A673 (cell line): ENCODE results near the gene LRRC27. TPM values are rescaled to one million over a fixed set of nuclear protein-coding genes. Genes with fewer than 3 reads are reported as not detected.

ENCODE experiments used
- BruUV-seq: library from RNA; stranded (reverse); fragments of 400-500 nt; replicated peaks from 2 replicates; lab custom pipeline; 2021; lab: Mats Ljungman, UMichigan
- CTCF ChIA-PET: fragments of 300-600 bp; sonication (Branson Sonifier 250); formaldehyde crosslinking; loops from one replicate; lab custom pipeline; 2022; ENCODE audit warnings: antibody characterized with exemption; lab: Charles Lee
- POLR2A ChIA-PET: fragments of 300-600 bp; sonication (Branson Sonifier 250); formaldehyde crosslinking; loops from one replicate; lab custom pipeline; 2022; ENCODE audit warnings: antibody characterized with exemption; ENCODE audit not compliant: low non-redundant PET; lab: Charles Lee
- DNase-seq: peaks from one replicate; pipeline ENCODE4 v3.0.0-alpha.2; 2015; ENCODE audit warnings: low spot score
- H3K27ac ChIP-seq: fragments of 200-600 bp; sonication (generic); 2 replicates; pipeline ENCODE4 v1.5.1; 2016; ENCODE audit warnings: mixed run types, low read depth, mild to moderate bottlenecking, mixed read lengths, antibody characterized with exemption, low read length; ENCODE audit not compliant: poor library complexity, severe bottlenecking
- H3K27me3 ChIP-seq: fragments of 200-600 bp; sonication (generic); replicated peaks from 2 replicates; pipeline ENCODE4 v1.6.1; 2017; ENCODE audit warnings: mixed run types, low read depth, mild to moderate bottlenecking, mixed read lengths, antibody characterized with exemption, low read length; ENCODE audit not compliant: insufficient read depth, poor library complexity
- H3K36me3 ChIP-seq: fragments of 200-600 bp; sonication (generic); 2 replicates; pipeline ENCODE4 v1.6.1; 2016; ENCODE audit warnings: mixed run types, mild to moderate bottlenecking, mixed read lengths, antibody characterized with exemption, low read length; ENCODE audit not compliant: insufficient read depth, poor library complexity, severe bottlenecking
- H3K4me1 ChIP-seq: fragments of 200-600 bp; sonication (generic); 2 replicates; pipeline ENCODE4 v1.6.1; 2017; ENCODE audit warnings: mixed run types, mild to moderate bottlenecking, mixed read lengths, antibody characterized with exemption, low read length; ENCODE audit not compliant: insufficient read depth, poor library complexity, severe bottlenecking
- H3K4me3 ChIP-seq: fragments of 200-600 bp; sonication (generic); 2 replicates; pipeline ENCODE4 v1.5.1; 2016; ENCODE audit warnings: low read depth, mixed run types, mild to moderate bottlenecking, mixed read lengths, low read length; ENCODE audit not compliant: poor library complexity, severe bottlenecking
- H3K9me3 ChIP-seq: fragments of 200-600 bp; sonication (generic); 2 replicates; pipeline ENCODE4 v1.6.1; 2016; ENCODE audit warnings: mixed run types, low read depth, mild to moderate bottlenecking, mixed read lengths, antibody characterized with exemption, low read length; ENCODE audit not compliant: poor library complexity, severe bottlenecking
- CTCF ChIP-seq: fragments of 300-800, 200-600 bp; sonication (generic); conservative IDR thresholded peaks from 2 replicates; pipeline ENCODE4 v1.5.1; 2017; ENCODE audit warnings: low read depth, mild to moderate bottlenecking, antibody characterized with exemption, low read length, moderate library complexity, mixed read lengths
- EZH2 ChIP-seq: fragments of 200-600 bp; sonication (generic); IDR thresholded peaks from 2 replicates; pipeline ENCODE4 v1.6.1; 2017; ENCODE audit warnings: borderline replicate concordance, low read depth, mild to moderate bottlenecking, mixed read lengths, antibody characterized with exemption, low read length; ENCODE audit not compliant: poor library complexity, severe bottlenecking
- intact Hi-C: fragments of 100-400 bp; cut with micrococcal nuclease; formaldehyde crosslinking; loops from one replicate; pipeline ENCODE4 v1.10.0; 2022; ENCODE audit not compliant: unreplicated experiment
- total RNA-seq: library from RNA; stranded (reverse); gene quantifications from 2 replicates; pipeline ENCODE4 v1.2.3, GENCODE V29; 2021

The LRRC27 gene
- total RNA-seq, 1 experiment from 2014 or later, result 11.5 TPM

- Histone ChIP-seq H3K4me3 (no peak overlapping the region), H3K36me3 (no peaks in the 10 kb centered on the region), H3K27ac (no peak overlapping the region), H3K4me1 (no peaks in the 10 kb centered on the region), H3K9me3 (no peaks in the 10 kb centered on the region), H3K27me3 (no peaks in the 10 kb centered on the region)
- no peak for TF ChIP-seq CTCF
- TF ChIP-seq EZH2, result no peak
- ChIA-PET CTCF (no interaction called here), POLR2A (no interaction called here)
- BruUV-seq, result no TSS peak
- no peak for DNase-seq
- intact Hi-C loops, result no loop called here
These were observed 25.5 kb downstream of the LRRC27 start for GRCh38 chr10:132357286-132358058.

GRCh38 chr10:132359305-132360040 is 27.5 kb downstream of the LRRC27 start:
- Histone ChIP-seq H3K4me3 (no peak overlapping the region), H3K4me1 (no peaks in the 10 kb centered on the region), H3K27ac (no peak overlapping the region), H3K36me3 (no peaks in the 10 kb centered on the region), H3K27me3 (no peaks in the 10 kb centered on the region), H3K9me3 (no peaks in the 10 kb centered on the region)
- ChIA-PET CTCF (no interaction called here), POLR2A (no interaction called here)
- TF ChIP-seq CTCF (no peak), EZH2 (no peak)
- BruUV-seq, result no TSS peak
- no peak for DNase-seq
- intact Hi-C loops, result no loop called here

- H3K36me3 ChIP-seq, result no peaks in the 10 kb centered on the region
- POLR2A ChIA-PET, result no interaction called here
- TF ChIP-seq EZH2 (no peak), CTCF (peak; percentile 77)
- no peaks in the 10 kb centered on the region for H3K27me3 ChIP-seq
- no TSS peak for BruUV-seq
- intact Hi-C loops, result no loop called here
- no peak for DNase-seq
- no peak overlapping the region for H3K4me3 ChIP-seq
- CTCF ChIA-PET, result interaction anchor here (0.5 kb wide), 1 partner anchor 136 kb away, joined by 3 read pairs; no protein-coding TSS in a partner anchor
- no peak overlapping the region for H3K27ac ChIP-seq
- H3K9me3 ChIP-seq, result no peaks in the 10 kb centered on the region
- H3K4me1 ChIP-seq, result no peaks in the 10 kb centered on the region
These were observed 28.9 kb downstream of the LRRC27 start for GRCh38 chr10:132360766-132361447.
